ENCODE data around the gene CACNA1I. TPM values are rescaled to one million over a fixed set of nuclear protein-coding genes. Genes with fewer than 3 reads are reported as not detected.
A peak's percentile ranks its signal among the peaks of the same experiment; 100 is the strongest.

CACNA1I gene
- total RNA-seq, 1 experiment from 2014 or later, result 0.02 TPM

DNA sequence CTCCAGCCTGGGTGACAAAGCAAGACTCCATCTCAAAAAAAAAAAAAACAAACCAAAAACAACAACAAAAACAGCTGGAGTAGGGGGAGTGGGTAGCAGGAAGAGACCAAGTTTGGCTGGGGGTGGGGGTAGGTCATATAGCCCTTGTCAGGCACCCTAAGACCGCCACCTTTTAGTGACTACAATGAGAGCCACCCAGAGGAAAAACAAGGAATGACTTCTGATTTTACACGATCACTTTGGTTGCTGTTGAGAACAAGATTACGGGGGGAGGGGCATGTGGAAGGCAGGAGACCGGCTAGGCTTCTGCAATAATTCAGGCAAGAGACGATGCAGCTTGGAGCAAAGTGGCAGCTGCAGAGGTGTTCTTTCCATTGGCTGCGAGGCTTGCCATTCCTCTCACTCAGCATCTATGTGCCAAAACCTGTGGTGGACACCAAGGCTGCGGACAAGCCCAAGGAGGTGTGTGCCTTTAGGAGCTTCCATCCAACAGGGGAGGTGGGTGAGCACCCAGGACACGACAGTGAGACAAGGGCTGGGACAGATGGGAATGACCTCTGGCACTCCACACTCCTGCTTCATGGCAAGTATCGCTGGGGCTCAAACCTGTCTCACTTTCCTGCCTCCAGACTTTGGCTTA is 39.7 kb upstream of the CACNA1I start:
- Histone ChIP-seq H3K9me3 (replicated peaks) (no peaks in the 10 kb centered on the region), H3K4me1 (peaks cover 26% of the 10 kb centered on the region), H3K4me3 (no peak overlapping the region), H3K36me3 (peaks cover 5% of the 10 kb centered on the region), H3K27me3 (no peaks in the 10 kb centered on the region), H3K27ac (no peak overlapping the region)
- peak in 1 of 2 experiments; percentile 38 for DNase-seq

GRCh38 chr22:39532215-39533073 is 38.1 kb upstream of the CACNA1I start, which contains the start of gene RPS19BP1:
Gene RPS19BP1 (minus strand): TSS chr22:39532748. CDS start chr22:39532738, 10 bp downstream.
- Histone ChIP-seq H3K4me1 (peaks cover 18% of the 10 kb centered on the region), H3K27me3 (no peaks in the 10 kb centered on the region), H3K4me3 (peak within 1 kb of the TSS; percentile 73), H3K9me3 (replicated peaks) (no peaks in the 10 kb centered on the region), H3K27ac (peak within 1 kb of the TSS; percentile 44), H3K36me3 (peaks cover 5% of the 10 kb centered on the region)
- peak; percentile 98 to 99 for DNase-seq

- Histone ChIP-seq H3K4me1 (peaks cover 5% of the 10 kb centered on the region; the same call in 1 of the 2 replicates), H3K4me3 (peak overlapping the region; percentile 46), H3K27me3 (no peaks in the 10 kb centered on the region), H3K27ac (no peak overlapping the region), H3K36me3 (peaks cover 5% of the 10 kb centered on the region), H3K9me3 (replicated peaks) (no peaks in the 10 kb centered on the region)
- no peak for DNase-seq
These were observed 36.5 kb upstream of the CACNA1I start for GRCh38 chr22:39534092-39534506.

DNA sequence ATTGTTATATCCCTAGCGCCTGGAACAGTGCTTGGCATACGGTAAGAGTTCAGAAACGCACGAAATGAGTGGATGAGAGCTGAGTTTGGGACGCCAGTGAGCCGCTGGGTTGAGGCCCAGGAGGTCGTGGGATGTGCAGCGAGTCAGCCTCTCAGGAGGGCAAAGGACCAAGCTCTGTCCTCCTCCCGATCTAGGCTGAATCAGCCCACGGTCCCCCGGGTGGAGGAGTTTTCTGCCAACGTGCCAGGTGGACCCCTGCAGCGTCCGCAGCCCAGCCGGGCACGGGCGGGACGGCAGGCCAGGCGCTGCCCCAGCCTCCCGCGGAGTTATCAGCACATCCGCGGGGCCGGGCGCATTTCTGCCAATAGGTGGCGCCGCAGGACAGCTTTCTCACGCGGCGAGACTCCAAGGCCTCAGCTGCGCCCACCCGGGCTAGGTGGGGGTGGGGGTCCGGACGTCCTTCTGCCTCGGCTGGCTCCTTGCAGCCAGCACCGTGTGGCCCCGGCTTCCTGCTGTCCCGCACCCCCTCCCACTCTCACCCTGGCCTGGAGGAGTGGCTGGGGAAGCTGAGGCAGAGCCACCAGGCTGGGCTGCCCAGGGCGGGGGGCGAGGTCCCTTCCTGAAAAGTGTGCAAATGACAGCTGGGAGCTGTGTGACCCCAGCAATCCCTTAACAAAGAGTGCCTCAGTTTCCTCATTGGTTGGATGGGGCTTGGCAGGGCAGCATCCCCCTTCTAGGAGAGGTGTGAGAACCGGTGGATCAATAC is 35.8 kb upstream of the CACNA1I start:
- peaks cover 5% of the 10 kb centered on the region; the same call in 1 of the 2 replicates for H3K4me1 ChIP-seq
- peak; percentile 75 to 83 for DNase-seq
- no peaks in the 10 kb centered on the region for H3K9me3 ChIP-seq (replicated peaks)
- H3K27ac ChIP-seq, result no peak overlapping the region
- peak overlapping the region; percentile 46 for H3K4me3 ChIP-seq
- H3K36me3 ChIP-seq, result peaks cover 5% of the 10 kb centered on the region
- no peaks in the 10 kb centered on the region for H3K27me3 ChIP-seq

GRCh38 chr22:39535357-39535725 is 35.2 kb upstream of the CACNA1I start:
- no peaks in the 10 kb centered on the region for H3K9me3 ChIP-seq (replicated peaks)
- no peak overlapping the region for H3K27ac ChIP-seq
- no peak for DNase-seq
- H3K36me3 ChIP-seq, result peaks cover 3% of the 10 kb centered on the region; the same call in 1 of the 2 replicates
- no peak overlapping the region for H3K4me3 ChIP-seq
- peaks cover 5% of the 10 kb centered on the region; the same call in 1 of the 2 replicates for H3K4me1 ChIP-seq
- H3K27me3 ChIP-seq, result no peaks in the 10 kb centered on the region

DNA sequence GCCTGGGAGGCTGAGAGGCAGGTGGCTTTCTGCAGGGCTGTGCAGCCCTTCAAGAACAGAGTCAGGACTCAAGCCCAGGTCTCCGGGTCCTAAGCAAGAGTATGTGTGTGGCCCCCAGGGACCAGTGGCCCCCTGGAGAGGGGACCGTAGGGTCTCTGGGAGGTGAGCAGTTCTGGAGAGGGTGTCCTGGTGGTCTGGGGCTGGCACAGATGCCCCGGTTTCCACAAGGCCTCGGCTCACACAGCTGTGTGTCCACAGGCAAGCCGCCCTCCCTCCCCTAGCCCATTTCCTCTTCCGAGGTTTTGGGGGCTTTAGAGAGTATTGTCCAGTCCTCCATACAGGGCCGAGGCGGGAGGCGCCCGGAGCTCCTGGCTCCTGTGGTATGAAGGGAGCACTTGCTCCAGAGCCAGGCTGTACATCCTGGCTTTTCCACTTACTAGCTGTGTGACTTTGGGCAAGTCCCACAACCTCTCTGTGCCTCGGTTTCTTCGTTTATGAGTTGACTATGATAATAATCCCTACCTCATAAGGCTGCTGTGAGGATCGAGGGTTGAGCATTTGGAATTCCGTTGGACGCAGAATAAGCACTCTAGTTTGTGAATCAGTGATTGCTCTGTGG is 34.6 kb upstream of the CACNA1I start:
- no peak overlapping the region for H3K27ac ChIP-seq
- H3K4me1 ChIP-seq, result peaks cover 5% of the 10 kb centered on the region; the same call in 1 of the 2 replicates
- H3K9me3 ChIP-seq (replicated peaks), result no peaks in the 10 kb centered on the region

GRCh38 chr22:39536711-39537110 is 33.8 kb upstream of the CACNA1I start:
- no peaks in the 10 kb centered on the region for H3K27me3 ChIP-seq
- no peak for DNase-seq
- H3K27ac ChIP-seq, result no peak overlapping the region
- H3K4me1 ChIP-seq, result peaks cover 5% of the 10 kb centered on the region; the same call in 1 of the 2 replicates
- H3K9me3 ChIP-seq (replicated peaks), result no peaks in the 10 kb centered on the region
- H3K4me3 ChIP-seq, result no peak overlapping the region
- H3K36me3 ChIP-seq, result no peaks in the 10 kb centered on the region

More for the DNA sequence above, 34.6 kb upstream of the CACNA1I start:
- H3K4me3 ChIP-seq, result no peak overlapping the region
- H3K27me3 ChIP-seq, result no peaks in the 10 kb centered on the region
- peaks cover under 1% of the 10 kb centered on the region; the same call in 1 of the 2 replicates for H3K36me3 ChIP-seq
- no peak for DNase-seq

- H3K27me3 ChIP-seq, result no peaks in the 10 kb centered on the region
- no peaks in the 10 kb centered on the region for H3K36me3 ChIP-seq
- DNase-seq, result no peak
- H3K27ac ChIP-seq, result no peak overlapping the region
- peaks cover 5% of the 10 kb centered on the region; the same call in 1 of the 2 replicates for H3K4me1 ChIP-seq
- H3K9me3 ChIP-seq (replicated peaks), result no peaks in the 10 kb centered on the region
- no peak overlapping the region for H3K4me3 ChIP-seq
These were observed 32.6 kb upstream of the CACNA1I start for GRCh38 chr22:39537975-39538374.

DNA sequence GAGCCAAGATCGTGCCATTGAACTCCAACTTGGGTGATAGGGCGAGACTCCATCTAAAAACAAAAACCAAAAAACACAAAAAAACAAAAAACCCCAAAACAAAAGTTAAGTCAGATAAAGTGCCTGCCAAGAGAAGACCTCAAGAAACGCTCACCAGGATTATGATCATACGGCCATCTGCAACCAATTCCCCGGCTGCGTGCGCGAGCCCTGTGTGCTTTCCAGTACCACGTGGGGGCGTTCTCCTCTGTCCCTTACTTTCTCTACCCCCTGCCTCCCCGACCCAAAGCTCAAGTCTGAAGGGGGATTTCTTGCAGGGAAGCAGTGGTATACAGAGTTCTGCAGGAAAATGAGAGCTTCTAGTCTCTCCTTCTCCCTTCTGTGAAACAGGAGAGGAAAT is 27.5 kb upstream of the CACNA1I start:
- Histone ChIP-seq H3K4me3 (no peak overlapping the region), H3K4me1 (no peaks in the 10 kb centered on the region), H3K27me3 (no peaks in the 10 kb centered on the region), H3K9me3 (replicated peaks) (no peaks in the 10 kb centered on the region), H3K27ac (no peak overlapping the region), H3K36me3 (no peaks in the 10 kb centered on the region)
- no peak for DNase-seq

DNA sequence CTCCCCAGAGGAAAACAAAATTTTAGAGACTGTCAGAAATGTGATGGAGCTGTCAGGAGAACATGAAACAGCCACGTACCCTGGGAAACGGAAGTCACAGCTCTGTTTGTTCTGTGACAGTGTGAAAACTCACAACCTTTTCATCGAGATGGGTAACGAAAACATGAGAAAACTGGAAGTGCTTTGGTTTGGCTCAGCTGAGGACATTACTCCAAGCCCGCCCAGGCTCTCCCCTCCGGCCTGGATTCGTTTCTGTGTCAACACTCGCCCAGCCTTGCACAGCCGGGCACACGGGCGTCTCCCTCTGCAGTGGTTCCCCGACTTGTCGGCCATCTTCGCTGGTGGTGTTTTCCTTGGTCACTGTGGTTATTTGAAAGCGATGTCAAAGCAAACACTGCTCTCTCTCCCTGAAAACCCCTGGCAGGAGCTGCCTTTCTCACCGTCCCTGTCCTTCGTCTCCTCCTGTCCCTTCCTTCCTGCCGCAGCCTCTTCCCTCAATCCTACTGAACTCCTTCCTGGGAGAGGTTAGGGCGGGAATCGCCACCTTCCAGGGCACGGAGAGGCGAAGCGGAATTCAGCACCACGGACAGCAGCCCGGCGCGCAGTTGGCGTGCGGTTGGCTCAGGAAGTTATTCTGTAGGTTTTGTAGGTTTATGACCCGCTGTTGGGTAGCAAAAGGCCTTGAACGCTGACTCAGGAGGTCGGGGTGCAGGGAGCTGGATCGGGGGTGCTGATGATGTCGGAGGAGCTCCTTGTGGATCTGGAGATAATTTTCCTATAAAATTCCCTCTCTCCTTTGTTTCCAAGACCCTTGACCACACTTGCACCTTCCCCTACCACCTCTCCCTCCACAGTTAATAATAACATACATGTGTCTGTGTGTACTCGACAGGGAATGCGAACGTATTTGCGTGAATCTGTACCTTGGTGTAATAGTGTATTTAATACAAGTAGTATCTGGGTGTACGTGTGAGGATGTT is 24.9 kb upstream of the CACNA1I start:
- Histone ChIP-seq H3K36me3 (no peaks in the 10 kb centered on the region), H3K4me1 (no peaks in the 10 kb centered on the region), H3K4me3 (no peak overlapping the region), H3K27ac (no peak overlapping the region), H3K27me3 (no peaks in the 10 kb centered on the region), H3K9me3 (replicated peaks) (no peaks in the 10 kb centered on the region)
- DNase-seq, result no peak

GRCh38 chr22:39546889-39547586 is 23.5 kb upstream of the CACNA1I start:
- no peak overlapping the region for H3K4me3 ChIP-seq
- no peaks in the 10 kb centered on the region for H3K36me3 ChIP-seq
- H3K27me3 ChIP-seq, result no peaks in the 10 kb centered on the region
- H3K4me1 ChIP-seq, result no peaks in the 10 kb centered on the region
- H3K9me3 ChIP-seq (replicated peaks), result no peaks in the 10 kb centered on the region
- no peak overlapping the region for H3K27ac ChIP-seq
- DNase-seq, result no peak

DNA sequence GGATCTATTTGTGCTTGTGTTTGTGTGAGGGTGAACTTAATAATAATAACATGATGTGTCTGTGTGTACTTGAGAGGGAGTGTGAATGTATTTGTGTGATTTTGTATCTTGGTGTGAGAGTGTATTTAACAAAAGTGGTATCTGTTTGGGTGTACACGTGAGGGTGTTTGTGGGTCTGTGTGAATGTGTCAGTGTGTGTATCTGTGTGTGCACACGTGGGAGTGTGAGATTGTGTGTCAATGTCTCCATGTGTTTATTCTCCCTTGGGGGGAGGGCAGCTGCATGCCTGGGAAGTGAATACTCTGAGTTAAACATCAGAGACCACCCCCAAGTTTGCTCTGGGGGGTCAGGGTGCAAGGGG is 23.0 kb upstream of the CACNA1I start:
- Histone ChIP-seq H3K4me1 (no peaks in the 10 kb centered on the region), H3K27me3 (no peaks in the 10 kb centered on the region), H3K4me3 (no peak overlapping the region), H3K36me3 (no peaks in the 10 kb centered on the region), H3K27ac (no peak overlapping the region), H3K9me3 (replicated peaks) (no peaks in the 10 kb centered on the region)
- no peak for DNase-seq

- no peak overlapping the region for H3K4me3 ChIP-seq
- H3K9me3 ChIP-seq (replicated peaks), result no peaks in the 10 kb centered on the region
- no peaks in the 10 kb centered on the region for H3K4me1 ChIP-seq
- no peaks in the 10 kb centered on the region for H3K36me3 ChIP-seq
- no peak overlapping the region for H3K27ac ChIP-seq
- no peak for DNase-seq
- no peaks in the 10 kb centered on the region; the same call in 1 of the 2 replicates for H3K27me3 ChIP-seq
These were observed 17.1 kb upstream of the CACNA1I start for GRCh38 chr22:39553429-39553828.
